HG02943 (cell line): ENCODE results near the gene BNIP1.

ENCODE experiments used
- ATAC-seq: cut with Tn5 transposase; IDR thresholded peaks from one replicate; pipeline ENCODE4 v1.9.1; 2021; ENCODE audit warnings: mild to moderate bottlenecking, low read depth, moderate library complexity; ENCODE audit not compliant: unreplicated experiment

The BNIP1 gene

DNA sequence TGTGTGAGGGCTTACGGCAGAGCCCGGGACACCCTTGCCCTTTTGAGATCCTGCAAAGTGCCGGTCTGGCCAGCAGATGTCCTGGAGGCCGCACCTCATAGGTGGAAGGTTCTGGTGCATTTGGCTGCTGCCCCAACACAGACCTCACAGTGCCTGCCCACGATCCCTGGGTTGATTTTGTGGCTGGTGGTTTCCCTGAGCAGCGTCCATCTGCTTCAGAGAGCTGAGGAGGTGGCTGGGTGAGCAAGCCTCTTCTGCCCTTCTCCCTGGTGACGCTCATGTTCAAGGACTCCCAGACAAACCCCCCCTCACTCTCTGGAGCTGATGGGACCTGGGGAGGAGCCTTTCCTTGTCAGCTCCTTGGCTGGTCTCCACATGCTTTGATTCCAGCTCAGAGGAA is 18.9 kb downstream of the BNIP1 start:
- ATAC-seq: no peak

DNA sequence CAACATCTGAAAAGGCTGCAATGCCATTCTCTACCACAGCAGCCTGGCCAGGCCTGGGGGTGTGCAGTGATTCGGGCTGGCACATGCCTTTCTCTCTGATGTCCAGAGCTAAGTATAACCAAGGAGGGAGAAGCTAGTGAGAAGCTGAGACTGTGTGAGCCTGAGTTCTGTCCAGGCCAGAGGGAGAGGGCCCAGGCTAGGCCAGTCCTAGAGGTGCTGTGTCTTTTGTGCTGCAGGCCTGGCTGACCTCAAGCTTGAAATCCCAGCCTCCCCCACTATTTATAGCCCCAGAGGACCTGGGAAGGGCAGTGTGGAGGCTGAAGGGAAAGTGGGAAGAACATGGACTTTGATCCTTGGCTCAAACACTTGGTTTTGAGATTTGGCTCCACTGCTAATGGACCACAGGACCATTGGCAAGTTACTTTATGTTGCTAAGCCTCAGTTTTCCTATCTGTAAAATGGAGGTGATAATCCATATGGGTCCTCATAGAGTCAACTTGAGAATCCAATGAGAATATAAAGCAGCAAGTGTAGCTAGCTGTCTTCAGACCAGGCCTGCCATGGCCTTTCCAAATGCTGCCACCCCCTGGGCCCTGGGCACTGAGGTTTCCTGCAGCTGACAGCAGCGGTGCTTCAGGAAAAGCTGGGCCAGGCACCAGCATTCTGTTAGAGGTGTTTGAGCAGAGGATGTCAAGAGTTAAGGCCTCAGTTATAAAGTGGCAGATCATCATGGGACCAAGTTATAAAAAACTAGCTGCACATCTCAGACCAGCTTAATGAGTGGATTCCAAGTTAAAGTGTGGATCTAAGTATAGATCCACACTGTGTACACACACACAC is 21.1 kb downstream of the BNIP1 start:
- no peak for ATAC-seq

DNA sequence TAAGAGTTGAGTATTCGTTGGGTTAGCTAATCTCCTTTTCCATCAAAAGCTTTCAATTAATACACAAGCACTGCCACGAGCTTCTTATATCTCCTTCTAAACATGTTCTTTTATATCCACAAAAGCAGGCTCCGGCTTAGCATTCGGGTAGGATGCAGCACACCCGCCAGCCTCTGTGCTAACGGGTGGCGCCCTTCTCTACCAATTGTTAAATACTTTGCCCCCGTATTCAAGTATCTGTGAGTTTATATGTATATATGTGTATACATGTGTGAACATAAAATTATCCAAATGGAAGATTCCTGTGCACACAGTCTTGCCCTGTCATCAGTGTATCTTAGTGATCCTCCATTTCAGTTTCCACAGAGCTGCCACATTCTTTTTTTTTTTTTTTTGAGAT is 27.8 kb downstream of the BNIP1 start:
- ATAC-seq: no peak

DNA sequence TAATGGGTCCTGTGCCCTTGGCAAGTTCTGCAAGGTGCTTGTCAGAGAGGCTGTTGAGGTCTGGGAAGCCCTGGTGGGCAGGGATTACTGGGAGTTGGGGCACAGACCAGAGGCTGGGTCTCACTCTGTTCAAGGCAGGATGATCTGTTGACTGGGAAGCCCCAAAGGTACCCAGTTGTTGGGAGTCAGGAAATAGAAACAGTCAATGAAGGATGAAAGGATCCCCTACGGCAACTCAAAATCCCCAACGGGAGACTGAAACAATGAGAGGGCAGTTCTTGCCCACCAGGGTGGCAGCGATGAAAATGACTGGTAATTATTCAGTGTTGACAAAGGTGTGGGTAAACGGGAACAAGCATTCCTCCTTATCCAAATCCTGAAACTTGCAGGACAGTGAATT is 31.2 kb downstream of the BNIP1 start:
- ATAC-seq: no peak

DNA sequence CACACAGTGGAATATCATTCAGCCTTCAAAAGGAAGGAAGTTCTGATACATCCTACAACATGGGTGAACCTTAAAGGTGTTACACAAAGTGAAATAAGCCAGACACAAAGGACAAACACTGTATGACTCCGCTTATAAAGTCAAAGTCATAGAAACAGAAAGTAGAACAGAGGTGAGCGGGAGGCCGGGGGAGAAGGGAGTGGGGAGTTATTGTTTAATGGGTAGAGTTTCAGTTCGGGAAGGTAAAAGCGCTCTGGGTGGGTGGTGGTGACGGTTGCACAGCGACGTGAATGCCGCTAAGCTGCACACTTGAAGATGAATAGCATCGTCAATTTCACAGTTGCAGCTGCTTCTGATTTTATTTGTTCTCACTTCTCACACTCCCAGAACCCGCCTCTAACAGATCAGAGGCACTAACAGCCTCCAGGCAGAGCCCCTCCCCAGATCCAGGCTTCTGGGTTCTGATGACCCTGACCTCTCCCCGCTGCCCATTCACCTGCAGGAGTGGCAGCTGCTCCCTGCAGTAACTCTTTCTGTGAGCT is 34.1 kb downstream of the BNIP1 start:
- no peak for ATAC-seq

DNA sequence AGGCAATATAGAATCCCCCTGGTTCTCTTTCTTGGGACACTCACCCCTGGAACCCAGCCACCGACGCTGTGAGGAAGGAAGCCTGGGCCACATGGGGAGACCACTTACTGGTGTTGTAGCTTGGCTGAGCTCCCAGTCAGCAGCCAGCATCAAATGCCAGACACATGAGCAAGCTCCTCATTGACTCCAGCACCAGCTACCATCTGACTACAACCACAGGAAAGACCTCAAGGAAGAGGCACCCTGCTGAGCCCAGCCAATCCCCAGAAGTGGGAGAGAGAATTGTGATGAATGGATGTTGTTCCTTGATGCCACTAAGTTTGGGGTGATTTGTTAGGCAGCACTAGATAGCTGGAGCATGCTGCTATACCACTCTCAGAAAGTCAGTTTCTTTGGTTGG is 36.0 kb downstream of the BNIP1 start:
- no peak for ATAC-seq

DNA sequence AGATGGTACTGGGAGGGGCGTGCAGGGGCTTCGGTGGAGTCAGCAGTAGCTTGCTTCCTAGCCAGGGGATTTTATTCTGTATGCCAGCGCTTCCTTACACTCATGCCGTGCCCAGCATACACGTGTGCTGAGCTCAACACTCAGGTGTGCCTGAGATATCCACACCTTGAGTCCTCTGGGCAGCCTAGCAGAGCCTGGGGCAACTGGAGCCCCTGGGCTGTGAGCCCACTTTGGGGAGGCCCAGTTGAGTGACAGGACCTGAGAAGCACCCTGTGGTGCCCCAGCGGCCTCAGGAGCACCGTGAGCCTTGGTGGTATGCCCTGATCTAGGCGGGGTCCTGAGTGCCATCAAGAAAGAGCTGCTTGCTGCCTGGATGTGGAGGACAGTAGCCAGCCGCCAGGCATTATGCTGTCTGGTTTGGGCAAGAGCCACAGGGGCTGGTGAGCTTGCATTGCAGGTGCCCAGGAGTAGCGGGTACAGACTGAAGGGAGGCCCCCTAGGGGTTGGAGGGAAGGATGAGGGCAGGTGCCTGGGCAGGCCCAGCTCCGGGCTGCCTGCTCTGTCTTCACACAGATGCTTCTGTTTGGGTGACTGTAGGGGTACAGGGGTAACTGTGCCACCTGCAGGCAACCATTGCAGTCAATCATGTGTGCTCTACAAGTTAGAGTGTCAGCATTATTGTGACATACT is 42.9 kb downstream of the BNIP1 start:
- ATAC-seq: no peak

DNA sequence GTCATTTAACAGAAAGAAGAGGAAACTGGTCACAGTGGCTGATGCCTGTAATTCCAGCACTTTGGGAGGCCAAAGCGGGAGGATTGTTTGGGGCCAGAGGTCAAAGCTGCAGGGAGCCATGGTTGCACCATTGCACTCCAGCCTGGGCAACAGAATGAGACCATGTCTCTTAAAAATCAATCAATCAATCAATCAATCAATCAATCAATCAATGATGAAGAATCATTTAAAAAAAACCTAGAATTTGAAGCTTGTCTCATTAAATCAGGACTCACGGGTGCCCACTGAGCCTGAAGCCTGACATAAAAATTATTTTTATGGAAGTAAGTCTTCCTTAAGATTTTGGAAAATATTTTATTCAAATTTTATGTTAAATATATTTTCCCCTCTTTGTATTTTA is 43.9 kb downstream of the BNIP1 start:
- ATAC-seq: no peak

DNA sequence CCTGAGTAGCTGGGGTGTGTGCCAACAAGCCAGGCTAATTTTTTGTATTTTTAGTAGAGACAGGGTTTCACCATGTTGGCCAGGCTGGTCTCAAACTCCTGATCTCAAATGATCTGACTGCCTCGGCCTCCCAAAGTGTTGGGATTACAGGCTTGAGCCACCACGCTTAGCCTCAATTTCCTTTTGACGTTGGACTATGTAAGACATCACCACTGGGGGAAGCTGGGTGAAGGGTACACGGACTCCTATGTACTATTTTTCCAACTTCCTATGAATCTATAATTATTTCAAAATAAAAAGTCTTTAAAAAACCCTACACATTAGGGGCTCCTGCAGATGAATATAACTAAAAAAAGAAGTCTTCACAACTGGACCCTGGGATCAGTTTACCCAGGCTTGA is 46.7 kb downstream of the BNIP1 start:
- no peak for ATAC-seq

DNA sequence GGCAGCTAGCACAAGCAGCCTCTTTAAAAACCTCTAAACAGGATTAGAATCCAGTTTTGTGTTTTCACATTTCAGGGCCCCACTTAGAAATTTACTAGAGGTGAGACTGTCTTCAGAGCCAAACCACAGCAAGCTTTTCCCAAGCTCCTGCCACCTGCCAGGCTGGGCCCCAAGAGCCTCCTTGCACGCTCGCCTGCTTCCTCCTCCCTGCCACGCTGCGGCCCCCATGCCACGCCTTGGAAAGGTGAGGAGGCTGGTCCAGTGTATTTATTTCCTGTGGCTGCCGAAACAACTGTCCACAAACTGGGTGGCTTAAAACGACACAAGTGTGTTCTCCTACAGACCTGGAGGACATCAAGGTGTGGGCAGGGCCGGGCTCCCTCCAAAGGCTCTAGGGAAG is 47.2 kb downstream of the BNIP1 start:
- ATAC-seq: no peak

DNA sequence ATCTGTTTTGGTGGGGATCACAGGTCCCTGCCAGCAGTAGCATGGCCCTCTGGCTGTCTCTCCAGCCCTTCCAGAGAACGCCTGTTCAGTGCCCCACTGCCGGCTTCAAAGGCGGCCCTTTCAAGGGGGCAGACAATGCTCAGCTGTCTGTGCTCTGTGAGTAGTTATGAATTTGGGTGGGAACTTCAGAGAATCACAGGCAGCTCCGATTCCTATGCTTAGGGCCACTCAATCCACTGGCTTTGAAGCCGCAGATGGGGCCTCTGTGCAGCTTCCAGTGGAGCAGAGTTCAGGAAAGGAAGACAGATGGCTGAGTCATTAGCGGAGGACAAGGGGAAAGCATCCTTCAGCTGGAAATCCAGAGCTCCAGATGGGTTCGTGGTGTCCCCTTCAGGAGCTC is 48.2 kb downstream of the BNIP1 start:
- no peak for ATAC-seq

DNA sequence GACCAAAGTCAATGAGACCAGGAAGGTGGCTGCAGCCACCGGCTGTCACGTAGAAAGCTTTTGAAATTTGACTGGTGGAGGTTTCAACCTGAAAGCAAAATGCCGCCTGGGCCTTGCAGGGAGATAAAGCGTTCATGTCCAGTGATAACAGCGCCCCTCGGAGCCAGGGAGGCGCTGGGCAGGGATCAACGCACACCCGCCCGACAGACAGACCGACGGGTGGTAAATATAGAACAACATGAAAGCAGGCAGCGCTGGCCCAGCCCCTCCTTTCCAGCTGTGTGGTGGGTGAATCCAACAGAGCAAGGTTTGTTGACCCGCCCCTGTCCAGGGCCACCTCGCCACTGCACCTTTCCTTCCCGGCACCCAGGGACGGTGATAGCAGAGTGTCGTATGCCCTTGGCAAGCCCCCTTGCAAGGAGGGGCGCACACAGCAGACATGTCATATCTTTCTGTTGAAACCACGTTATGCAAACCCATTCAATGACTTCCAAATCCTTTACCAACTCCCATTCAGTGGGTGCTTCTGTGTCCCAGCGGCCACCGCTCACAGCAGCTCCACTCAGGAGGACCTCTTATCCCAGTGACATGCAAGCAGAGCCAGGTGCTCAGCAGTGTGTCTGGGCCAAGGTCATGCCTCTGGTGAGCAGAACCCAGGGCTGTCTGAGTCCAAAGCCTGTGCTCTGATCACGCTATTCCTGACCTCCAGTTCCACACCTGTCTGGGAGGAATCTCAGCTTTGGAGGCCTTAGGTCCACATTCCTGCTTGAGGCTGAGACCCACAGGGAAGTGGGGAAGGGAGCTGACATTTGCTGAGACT is 52.0 kb downstream of the BNIP1 start:
- ATAC-seq: no peak

DNA sequence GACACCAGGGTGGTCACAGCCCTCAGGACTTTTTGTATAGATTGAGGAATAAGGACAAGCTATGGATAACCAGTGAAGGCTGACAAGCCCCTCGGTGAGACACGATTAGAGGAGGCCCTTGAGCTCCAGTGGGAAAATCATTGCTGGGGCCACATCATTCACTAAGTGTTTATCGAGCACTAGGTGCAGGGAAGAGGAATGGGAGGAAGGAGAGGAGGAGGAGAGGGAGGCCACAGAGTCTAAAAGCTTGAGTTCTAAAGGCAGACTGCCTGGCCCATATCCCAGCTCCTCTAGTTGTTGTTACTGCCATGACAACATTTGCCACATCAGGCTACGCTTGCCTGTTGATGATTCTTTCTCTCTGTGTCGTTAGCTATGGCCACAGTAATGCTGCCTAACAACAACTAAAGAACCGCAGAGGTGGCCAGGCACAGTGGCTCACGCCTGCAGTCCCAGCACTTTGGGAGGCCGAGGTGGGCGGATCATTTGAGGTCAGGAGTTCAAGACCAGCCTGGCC is 53.1 kb downstream of the BNIP1 start:
- ATAC-seq: no peak

DNA sequence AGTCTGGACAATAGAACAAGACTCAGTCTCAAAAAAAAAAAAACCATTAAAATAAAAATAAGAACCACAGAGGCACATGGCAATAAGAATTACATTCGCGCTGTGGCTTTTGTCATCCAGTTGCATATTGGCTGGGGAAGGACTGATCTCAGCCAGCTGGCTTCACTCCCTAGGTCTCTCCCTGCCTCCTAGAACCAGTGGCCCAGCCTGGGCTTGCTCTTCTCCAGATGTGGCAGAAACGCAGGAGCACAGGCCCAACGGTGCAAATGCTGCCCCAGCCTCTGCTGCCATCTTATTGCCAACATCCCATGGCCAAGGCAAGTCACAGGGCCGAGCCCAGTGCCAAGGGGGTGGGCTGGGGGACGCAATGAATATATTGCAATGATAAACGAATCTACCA is 53.7 kb downstream of the BNIP1 start:
- no peak for ATAC-seq

DNA sequence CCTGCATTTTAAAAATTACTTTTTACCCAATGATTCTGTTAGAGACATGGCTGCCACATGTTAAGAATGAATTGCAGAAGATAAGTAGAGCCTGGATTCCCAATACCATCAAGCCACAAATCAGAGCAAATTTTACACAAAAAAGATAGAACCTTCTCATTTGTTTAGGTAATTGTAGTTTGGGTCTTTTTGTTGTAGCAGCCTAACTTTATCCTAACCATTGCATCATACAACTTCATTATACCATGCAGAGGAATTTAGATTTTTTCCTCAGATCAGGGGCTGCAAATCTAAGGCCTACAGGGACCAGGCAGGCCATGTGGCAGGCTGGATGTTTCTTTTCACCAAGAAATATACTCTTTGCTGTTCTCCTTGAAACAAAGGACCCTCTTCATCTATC is 56.0 kb downstream of the BNIP1 start:
- ATAC-seq: no peak

DNA sequence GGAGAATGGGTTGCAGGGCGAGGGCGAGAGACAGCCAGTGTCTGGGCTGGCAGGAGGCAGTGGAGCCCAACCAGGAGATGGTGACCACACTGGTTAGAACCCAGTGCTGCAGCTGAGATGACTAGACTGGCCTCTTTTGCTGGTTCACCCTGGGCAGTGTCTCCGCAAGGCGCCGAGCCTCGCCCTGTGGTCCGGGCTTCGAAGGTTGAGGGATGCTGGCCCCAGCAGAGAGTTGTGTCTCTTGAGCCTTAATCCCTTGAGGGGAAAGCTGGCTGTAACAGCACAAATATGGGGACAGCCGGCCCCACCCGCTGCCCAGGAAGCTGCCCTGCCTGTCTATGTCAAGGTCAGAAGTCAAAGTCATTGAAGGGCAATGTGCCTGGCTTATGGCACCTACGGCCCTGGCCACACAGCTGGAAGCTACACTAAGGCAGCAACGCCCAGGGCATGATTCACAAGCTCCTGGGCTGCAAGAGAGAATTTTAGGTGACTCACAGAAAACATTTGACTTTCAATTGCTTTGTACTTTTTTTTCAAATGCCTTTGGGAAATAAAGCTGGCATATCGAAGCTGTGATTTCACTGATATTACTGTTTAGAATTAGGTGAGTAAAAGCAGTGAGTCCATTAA is 57.4 kb downstream of the BNIP1 start:
- ATAC-seq: no peak

DNA sequence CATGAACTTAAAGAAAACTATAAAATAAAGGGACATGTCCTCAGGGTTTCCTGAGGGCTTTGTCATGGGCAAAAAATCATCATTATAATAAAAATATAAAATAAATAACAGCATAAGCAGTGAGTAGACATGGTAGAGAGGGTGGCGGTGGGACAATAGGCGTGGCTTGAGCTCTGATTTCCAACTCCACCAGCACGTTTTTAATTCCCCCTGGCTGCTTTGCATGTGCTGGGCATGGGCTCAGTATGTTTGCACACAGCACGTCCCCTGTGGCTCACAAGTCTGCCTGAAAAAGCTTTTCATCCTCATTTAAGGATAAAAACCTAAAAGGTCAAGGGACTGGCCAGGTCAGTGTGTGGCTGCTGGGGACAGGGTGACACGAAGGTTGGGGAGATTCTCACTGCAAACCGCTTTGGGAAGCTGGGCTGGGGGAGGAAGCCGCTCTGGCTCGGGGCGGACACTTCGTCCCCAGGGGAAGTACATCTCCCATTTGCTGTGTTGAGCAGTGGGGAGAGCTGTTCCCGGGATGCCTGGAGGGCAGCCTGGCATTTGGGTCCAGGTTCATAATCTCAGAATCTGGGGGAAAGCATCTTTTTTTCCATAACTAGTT is 58.0 kb downstream of the BNIP1 start:
- ATAC-seq: no peak

DNA sequence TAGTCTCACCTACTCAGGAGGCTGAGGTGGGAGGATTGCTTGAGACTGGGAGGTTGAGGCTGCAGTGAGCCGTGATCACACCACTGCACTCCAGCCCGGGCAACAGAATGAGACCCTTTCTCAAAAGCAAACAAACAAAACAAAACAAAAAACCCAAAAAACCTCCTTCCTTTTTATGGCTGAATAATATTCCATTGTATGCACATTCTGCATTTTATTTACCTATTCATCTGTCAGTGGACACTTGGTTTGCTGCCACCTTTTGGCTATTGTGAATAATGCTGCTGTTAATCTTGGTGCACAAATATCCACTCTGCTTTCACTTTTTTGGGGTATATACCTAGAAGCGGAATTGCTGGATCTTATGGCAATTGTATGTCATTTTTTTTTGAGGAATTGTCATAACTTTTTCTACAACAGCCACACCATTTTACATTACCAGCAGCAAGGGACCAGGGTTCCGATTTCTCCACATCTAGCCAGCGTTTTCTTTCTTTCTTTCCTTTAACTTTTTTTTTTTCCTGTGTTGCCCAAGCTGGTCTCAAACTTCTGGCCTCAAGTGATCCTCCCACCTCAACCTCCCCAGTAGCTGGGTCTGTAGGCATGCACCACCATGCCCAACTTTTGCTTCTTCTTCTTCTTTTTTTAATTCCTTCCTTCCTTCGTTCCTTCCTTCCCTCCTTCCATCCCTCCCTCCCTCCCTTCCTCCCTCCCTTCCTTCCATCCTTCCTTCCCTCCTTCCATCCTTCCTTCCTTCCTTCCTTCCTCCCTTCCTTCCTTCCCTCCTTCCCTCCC is 60.1 kb downstream of the BNIP1 start:
- no peak for ATAC-seq

DNA sequence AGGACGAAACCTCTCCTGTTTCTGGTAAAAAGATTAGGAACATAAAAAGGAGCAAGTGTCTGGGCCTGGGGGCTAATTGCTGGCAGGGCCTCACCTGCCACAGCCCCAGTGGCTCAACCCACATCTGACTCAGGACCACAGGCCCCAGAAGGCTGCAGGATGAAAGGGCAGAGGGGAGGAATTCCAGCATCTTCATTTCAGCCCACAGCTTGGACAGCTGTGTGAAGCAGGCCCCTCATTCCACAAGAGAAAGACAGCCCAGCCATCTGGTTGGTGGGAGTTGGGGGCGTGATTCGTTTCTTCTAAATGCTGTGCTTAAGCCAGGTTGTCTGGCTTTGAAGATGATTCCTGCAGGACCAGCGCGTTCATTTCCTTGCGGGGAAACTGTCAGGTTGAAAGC is 61.6 kb downstream of the BNIP1 start:
- no peak for ATAC-seq
